Myocyte (in vitro differentiated cells): ENCODE results near the gene NLGN1. TPM values are rescaled to one million over a fixed set of nuclear protein-coding genes. Genes with fewer than 3 reads are reported as not detected.
A peak's percentile ranks its signal among the peaks of the same experiment; 100 is the strongest.

Experiments used
- DNase-seq: peaks from one replicate; pipeline ENCODE4 v3.0.0-alpha.2; 2012; ENCODE audit warnings: low read depth
- total RNA-seq: library from RNA; depleted of rRNA; stranded (reverse); fragments of >200 nt; gene quantifications from 2 replicates; pipeline ENCODE4 v1.2.3, GENCODE V29; 2014

Gene NLGN1
- total RNA-seq, 1 donor from 2014 or later = 0.62 TPM

GRCh38 chr3:174325171-174325570, 927.6 kb downstream of the NLGN1 start:
- DNase-seq = no peak

- peak; percentile 61 for DNase-seq
Measured at GRCh38 chr3:174325834-174326700, 928.5 kb downstream of the NLGN1 start.

- peak; percentile 18 for DNase-seq
Measured at GRCh38 chr3:174329321-174329720, 931.8 kb downstream of the NLGN1 start.

- peak; percentile 91 for DNase-seq
Measured at GRCh38 chr3:174330303-174330702, 932.8 kb downstream of the NLGN1 start.

GRCh38 chr3:174331095-174331800, 933.7 kb downstream of the NLGN1 start:
- no peak for DNase-seq

- no peak for DNase-seq
Measured at GRCh38 chr3:174332391-174332790, 934.8 kb downstream of the NLGN1 start.

- DNase-seq = peak; percentile 39
Measured at GRCh38 chr3:174333640-174334039, 936.1 kb downstream of the NLGN1 start.

- no peak for DNase-seq
Measured at GRCh38 chr3:174334111-174334510, 936.6 kb downstream of the NLGN1 start.

- DNase-seq = no peak
Measured at GRCh38 chr3:174335324-174335723, 937.8 kb downstream of the NLGN1 start.

- DNase-seq = no peak
Measured at GRCh38 chr3:174335910-174336309, 938.4 kb downstream of the NLGN1 start.
